ENCODE data around the gene KCNJ14.

KCNJ14 gene

GRCh38 chr19:48455171-48455907, at the start of gene KCNJ14:
Gene KCNJ14, plus strand, starts transcription at chr19:48455574. Its CDS starts 6,151 bp downstream, at chr19:48461725.
- no peak for DNase-seq (ENCODE audit: low read depth)

GRCh38 chr19:48405850-48406249, 49.5 kb upstream of the KCNJ14 start:
- no peak for DNase-seq (ENCODE audit: low read depth)

GRCh38 chr19:48413879-48414587, 41.3 kb upstream of the KCNJ14 start:
- DNase-seq (ENCODE audit: low read depth) = no peak

- DNase-seq (ENCODE audit: low read depth) = no peak
Observed at GRCh38 chr19:48415395-48415794, 40.0 kb upstream of the KCNJ14 start.

GRCh38 chr19:48415806-48416221, 39.6 kb upstream of the KCNJ14 start:
- no peak for DNase-seq (ENCODE audit: low read depth)

GRCh38 chr19:48417421-48417820, 38.0 kb upstream of the KCNJ14 start:
- DNase-seq (ENCODE audit: low read depth) = no peak

- no peak for DNase-seq (ENCODE audit: low read depth)
Observed at GRCh38 chr19:48418317-48419064, 36.9 kb upstream of the KCNJ14 start.

- DNase-seq (ENCODE audit: low read depth) = no peak
Observed at GRCh38 chr19:48419158-48419920, 36.0 kb upstream of the KCNJ14 start.

GRCh38 chr19:48421548-48421947, 33.8 kb upstream of the KCNJ14 start:
- no peak for DNase-seq (ENCODE audit: low read depth)

GRCh38 chr19:48424694-48425219, 30.6 kb upstream of the KCNJ14 start:
- DNase-seq (ENCODE audit: low read depth) = no peak

GRCh38 chr19:48428670-48429069, 26.7 kb upstream of the KCNJ14 start:
- DNase-seq (ENCODE audit: low read depth) = no peak

GRCh38 chr19:48433337-48433736, 22.0 kb upstream of the KCNJ14 start:
- no peak for DNase-seq (ENCODE audit: low read depth)

- no peak for DNase-seq (ENCODE audit: low read depth)
Observed at GRCh38 chr19:48436586-48436985, 18.8 kb upstream of the KCNJ14 start.

GRCh38 chr19:48441360-48442050, 13.9 kb upstream of the KCNJ14 start:
- DNase-seq (ENCODE audit: low read depth) = no peak

GRCh38 chr19:48442116-48443035, 13.0 kb upstream of the KCNJ14 start:
- no peak for DNase-seq (ENCODE audit: low read depth)

GRCh38 chr19:48443256-48443655, 12.1 kb upstream of the KCNJ14 start:
- DNase-seq (ENCODE audit: low read depth) = no peak

- no peak for DNase-seq (ENCODE audit: low read depth)
Observed at GRCh38 chr19:48443731-48444128, 11.6 kb upstream of the KCNJ14 start.

- no peak for DNase-seq (ENCODE audit: low read depth)
Observed at GRCh38 chr19:48444129-48444935, 11.0 kb upstream of the KCNJ14 start.

- DNase-seq (ENCODE audit: low read depth) = no peak
Observed at GRCh38 chr19:48444936-48445200, 10.5 kb upstream of the KCNJ14 start.

GRCh38 chr19:48445256-48445605, 10.1 kb upstream of the KCNJ14 start:
- peak; percentile 89 for DNase-seq (ENCODE audit: low read depth)
